SIG-M5 treated with dmso at 0.1 percent for 504 hours (cell line): ENCODE data around the gene NUS1.
A peak's percentile ranks its signal among the peaks of the same experiment; 100 is the strongest.
"Not testable (repeated sequence)": the region's sequence is repeated elsewhere in the genome, so short reads cannot be mapped to it uniquely, and the experiment has no call there.

Experiments
- DNase-seq: peaks from one replicate; lab custom pipeline; 2025; ENCODE audit not compliant: unreplicated experiment; lab: John Stamatoyannopoulos, UW

NUS1 gene

DNA sequence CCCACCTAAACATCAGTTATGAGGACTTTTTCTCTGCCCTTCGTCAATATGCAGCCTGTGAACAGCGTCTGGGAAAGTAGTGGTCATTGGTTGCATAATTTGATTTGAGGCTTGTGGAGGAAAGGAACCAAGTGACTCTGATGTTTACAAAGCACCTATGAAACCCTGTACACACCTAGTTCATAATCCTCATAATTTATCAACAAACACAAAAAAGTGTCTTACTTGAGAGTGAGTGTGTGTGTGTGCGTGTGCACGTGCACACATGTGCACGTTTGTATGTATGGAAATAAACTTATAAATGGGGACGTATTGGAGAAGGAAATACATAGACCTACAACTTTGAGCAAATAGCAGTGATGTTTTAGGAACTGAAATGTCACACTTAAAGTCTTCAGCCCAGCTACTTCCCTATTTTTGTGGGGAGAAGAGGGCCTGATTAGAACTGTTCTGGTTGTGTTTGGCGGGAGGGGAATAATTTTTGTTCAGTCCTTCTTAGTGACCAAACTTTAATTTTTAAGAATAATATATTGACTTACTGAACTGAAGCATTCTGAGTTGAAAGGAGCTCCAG is 31.8 kb downstream of the NUS1 start:
- not testable (repeated sequence) for DNase-seq

DNA sequence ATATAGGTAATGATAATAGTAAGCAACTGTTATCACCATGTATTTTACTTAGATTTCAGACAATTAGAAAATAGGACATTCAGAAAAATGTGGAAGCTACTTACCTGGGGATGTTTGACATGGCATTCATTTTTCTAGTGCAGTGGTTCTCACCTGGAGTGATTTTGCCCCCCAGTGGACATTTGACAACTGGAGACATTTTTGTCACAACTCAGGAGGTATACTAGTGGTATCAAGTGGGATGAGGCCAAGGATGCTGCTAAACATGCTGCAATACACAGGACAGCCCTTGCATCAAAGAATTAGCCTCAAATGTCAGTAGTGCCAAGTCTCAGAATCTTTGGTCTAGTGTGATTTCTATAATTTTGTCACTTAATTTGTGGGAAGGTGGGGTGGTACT is 36.1 kb downstream of the NUS1 start:
- no peak for DNase-seq

DNA sequence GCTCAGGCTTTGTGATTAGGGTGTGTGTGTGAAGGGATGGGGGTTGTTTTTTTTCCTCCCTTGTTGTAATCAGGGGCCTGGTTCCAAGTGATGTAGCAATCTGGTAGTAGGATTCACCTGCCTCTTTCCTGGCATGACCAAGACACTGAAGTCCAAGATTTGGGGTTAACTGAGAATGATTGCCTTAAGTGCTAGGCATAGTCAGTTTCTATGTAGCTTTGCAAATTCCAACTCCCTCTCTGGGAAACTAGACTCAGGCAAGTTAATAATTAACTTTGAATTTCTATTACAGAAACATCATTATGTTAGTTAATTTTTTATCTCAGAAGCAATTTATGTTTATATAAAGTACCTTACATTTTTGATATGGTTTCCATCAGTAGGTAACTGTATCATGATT is 43.6 kb downstream of the NUS1 start:
- no peak for DNase-seq

DNA sequence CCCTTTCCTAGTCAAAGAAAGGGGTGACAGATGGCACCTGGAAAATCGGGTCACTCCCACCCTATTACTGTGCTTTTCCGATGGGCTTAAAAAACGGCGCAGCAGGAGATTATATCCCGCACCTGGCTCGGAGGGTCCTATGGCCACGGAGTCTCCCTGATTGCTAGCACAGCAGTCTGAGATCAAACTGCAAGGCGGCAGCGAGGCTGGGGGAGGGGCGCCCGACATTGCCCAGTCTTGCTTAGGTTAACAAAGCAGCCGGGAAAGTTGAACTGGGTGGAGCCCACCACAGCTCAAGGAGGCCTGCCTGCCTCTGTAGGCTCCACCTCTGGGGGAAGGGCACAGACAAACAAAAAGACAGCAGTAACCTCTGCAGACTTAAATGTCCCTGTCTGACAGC is 46.3 kb downstream of the NUS1 start:
- DNase-seq, result not testable (repeated sequence)

DNA sequence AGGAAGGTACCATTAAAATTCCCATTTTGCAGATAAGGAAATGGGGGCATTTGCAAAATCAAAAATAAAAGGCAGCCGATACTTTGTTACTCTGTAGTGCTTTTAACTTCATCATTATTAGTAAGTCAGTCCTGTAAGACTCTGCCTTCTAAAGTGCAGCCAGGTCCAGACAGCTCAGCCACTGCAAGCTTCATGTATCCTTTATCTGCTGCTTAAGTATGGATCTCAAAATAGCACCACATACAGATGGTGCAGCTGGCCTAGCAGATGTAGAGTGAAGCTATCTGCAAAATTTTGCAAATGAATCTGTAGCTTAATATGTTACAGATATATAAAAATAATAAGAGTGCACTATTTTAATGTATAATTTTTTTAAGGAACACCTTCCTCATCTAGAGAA is 53.4 kb downstream of the NUS1 start:
- no peak for DNase-seq

DNA sequence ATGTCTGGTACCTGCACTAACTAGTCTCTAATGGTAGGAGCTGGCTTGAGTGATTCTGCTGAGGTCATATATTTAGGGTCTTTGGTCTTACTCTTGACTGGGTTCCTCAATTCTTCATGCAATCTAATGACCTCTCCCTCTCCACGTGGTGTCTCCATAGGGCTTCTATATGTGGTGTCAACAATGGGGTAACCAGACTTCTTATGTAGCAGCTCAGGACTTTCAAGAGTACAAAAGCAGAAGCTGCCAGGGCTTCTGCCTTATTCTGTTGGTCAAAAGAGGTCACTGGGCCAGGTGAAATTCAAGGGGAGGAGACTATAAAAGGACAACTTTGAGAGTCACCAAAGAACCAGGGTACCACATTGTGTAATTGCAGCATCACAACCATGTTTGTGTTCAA is 54.3 kb downstream of the NUS1 start:
- peak; percentile 5 for DNase-seq

DNA sequence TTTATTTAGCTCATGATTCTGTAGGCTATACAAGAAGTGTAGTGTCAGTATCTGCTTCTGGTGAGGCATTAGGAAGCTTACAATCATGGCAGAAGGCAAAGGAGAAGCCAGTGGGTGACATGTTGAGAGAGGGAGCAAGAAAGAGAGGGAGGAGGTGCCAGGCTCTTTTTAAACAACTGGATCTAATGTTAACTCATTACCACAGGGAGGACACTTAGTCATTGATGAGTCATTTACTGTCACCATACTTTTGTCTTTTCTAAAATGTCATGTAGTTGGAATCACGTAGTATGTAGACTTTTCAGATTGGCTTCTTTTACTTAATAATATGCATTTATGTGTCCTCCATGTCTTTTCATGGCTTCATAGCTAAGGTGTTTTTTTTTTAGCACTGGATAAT is 58.1 kb downstream of the NUS1 start:
- no peak for DNase-seq

DNA sequence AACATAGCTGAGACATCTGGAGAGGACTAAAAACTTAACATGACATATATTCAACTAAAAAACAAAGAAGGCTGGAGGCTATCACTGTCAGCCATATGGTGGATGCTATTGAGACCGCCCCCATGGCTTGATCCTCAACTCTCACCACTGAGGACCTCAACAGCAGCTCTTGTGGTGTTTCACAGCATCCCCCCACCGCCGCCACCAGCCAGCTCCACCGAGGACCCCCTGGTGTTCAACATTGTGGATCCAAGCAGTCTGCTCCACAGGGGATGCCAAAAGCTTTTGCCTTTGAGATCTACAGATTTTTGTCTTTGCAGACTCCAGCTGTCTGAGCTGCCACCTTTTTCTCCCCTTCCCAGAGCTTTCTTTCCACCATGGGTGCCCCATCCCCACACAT is 64.6 kb downstream of the NUS1 start:
- DNase-seq, result no peak

DNA sequence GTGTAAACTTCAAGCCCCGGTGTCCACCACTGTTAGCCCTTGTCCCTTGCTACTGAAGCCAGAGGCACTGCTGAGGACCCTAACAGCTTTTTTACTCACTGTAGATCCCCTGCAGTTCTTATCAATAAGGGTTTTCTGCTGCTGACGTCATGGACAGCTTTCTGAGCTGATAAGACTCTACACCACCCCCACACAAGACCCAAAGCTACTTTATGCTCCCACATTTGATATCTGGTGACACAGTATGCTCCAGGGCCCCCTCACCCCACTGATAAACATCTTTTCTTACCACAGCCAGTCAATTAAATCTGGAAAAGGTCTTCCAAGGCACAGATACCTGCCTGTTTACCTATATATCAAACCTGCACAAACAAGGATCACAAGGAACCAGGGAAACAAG is 65.3 kb downstream of the NUS1 start:
- DNase-seq, result no peak

DNA sequence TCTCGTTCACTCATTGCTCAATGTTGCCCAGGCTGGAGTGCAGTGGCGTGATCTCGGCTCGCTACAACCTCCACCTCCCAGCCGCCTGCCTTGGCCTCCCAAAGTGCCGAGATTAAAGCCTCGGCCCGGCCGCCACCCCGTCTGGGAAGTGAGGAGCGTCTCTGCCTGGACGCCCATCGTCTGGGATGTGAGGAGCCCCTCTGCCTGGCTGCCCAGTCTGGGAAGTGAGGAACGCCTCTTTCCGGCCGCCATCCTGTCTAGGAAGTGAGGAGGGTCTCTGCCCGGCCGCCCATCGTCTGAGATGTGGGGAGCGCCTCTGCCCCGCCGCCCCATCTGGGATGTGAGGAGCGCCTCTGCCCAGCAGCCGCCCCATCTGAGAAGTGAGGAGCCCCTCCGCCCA is 75.4 kb downstream of the NUS1 start:
- not testable (repeated sequence) for DNase-seq
